HG03521 (cell line): Measurements from ENCODE around the gene KCP.

Experiments used
- ATAC-seq: cut with Tn5 transposase; IDR thresholded peaks from one replicate; pipeline ENCODE4 v1.9.1; 2021; ENCODE audit warnings: mild to moderate bottlenecking, moderate library complexity; ENCODE audit not compliant: unreplicated experiment

Gene KCP

DNA sequence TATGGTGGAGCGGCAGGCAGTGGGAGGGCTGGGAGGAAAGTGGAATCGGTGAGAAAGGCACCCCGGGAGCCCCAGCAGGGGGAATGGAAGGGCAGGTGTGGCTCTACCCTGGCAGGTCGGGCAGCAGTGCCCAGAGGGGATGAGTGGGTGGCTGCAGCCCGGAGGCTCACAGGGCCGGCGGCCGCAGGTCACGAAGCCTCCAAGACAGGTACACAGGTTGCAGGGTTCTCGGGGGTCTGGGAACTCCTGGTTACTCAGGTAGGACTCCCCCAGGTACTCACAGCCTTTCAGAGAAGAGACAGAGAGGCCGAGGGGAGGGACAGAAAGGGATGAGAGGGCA is 21.8 kb downstream of the KCP start:
- ATAC-seq = no peak

DNA sequence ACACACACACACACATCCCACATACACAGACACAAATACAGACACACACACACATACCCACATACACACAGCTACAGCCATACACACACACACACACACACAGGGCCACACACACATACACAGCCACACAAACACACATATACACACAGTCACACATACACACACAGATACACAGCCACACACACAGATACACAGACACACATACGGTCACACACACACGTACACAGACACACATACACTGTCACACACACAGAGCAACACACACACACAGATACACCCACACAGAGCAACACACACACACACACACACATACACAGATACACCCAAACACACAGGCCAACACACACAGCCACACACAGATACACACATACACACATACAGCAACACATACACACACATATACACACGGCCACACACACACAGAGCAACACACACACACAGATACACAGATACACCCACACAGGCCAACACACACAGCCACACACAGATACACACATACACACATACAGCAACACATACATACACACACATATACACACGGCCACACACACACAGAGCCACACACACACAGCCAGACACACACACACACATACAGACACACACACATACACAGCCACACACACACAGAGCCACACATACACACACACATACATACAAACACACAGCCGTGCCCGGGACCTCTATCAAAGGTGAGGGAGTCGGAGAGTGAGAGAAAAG is 22.3 kb downstream of the KCP start:
- ATAC-seq = no peak

DNA sequence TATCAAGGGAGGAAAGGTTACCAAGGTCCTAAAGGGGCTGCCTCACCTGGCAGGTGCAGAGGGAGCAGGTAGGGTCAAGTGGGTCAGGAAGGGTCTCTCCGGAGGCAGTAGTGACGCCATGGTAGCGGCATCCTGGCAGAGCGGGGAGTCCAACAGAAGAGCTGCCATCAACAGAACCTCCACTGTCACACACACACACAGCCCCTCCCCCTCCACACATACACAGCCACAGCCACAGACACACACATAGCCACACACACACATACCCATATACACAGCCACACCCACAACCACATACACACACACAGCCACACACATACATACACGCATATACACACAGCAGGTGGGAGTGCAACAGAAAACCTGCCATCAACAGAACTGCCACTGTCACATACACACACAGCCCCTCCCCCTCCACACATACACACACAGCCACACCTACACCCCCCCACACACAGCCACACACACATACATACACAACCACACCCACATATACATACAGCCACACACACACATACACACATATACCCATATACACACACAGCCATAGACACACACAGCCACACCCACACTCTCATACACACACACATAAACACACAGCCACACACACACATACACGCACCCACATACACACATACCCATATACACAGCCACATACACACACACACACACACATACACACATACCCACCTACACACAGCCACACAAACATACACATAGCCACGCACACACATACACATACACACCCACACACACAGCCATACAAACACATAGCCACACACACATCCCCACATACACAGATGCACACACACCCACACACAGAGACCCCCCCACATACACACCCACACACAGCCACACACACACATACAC is 23.1 kb downstream of the KCP start:
- ATAC-seq = no peak

- ATAC-seq = no peak
Measured at GRCh38 chr7:128886391-128887168, 23.9 kb downstream of the KCP start.

- no peak for ATAC-seq
Measured at GRCh38 chr7:128885370-128886187, 24.9 kb downstream of the KCP start.

- no peak for ATAC-seq
Measured at GRCh38 chr7:128884561-128885369, 25.7 kb downstream of the KCP start.

DNA sequence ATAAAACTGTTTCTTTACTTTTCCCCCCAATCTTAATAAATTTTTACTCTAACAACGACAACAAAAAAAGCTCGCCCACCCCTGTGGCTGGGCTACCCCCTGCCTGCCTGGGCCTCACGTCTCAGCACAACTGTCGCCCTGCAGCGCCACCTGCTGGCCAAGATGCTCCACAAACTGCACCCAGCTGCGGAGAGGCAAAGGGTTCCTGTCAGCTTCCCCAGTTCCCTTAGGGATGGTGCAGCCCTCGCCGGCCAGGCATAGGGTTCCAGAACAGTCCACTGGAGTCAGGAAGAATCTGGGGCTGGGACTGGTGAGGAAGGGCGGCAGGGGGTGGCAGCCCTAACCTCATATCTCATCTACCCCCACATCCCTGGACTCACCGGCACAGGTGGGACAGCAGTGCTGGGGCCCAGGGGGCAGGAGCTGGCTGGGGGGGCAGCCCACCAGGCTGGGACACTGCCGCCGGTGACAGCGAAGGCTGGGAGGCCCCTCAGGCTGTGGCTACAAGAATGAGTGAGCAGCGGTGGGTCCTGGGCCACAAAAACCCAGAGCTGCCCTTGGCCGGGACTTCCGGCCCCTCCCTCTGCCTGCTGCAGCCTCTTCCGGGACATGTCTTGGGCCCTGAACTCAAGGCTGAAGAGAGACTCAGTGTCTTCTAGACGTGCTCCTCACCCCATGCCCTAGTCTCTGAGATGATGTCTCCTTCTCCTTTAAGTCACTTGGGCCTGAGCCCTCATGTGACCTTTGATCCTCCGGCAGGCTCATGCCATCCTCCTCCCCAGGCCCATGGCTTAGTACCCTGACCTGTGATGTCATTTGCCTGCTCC is 26.7 kb downstream of the KCP start:
- ATAC-seq = no peak

- no peak for ATAC-seq
Measured at GRCh38 chr7:128882134-128882533, 28.4 kb downstream of the KCP start.

GRCh38 chr7:128881458-128882125 is 28.9 kb downstream of the KCP start:
- no peak for ATAC-seq

- no peak for ATAC-seq
Measured at GRCh38 chr7:128880791-128881457, 29.6 kb downstream of the KCP start.

DNA sequence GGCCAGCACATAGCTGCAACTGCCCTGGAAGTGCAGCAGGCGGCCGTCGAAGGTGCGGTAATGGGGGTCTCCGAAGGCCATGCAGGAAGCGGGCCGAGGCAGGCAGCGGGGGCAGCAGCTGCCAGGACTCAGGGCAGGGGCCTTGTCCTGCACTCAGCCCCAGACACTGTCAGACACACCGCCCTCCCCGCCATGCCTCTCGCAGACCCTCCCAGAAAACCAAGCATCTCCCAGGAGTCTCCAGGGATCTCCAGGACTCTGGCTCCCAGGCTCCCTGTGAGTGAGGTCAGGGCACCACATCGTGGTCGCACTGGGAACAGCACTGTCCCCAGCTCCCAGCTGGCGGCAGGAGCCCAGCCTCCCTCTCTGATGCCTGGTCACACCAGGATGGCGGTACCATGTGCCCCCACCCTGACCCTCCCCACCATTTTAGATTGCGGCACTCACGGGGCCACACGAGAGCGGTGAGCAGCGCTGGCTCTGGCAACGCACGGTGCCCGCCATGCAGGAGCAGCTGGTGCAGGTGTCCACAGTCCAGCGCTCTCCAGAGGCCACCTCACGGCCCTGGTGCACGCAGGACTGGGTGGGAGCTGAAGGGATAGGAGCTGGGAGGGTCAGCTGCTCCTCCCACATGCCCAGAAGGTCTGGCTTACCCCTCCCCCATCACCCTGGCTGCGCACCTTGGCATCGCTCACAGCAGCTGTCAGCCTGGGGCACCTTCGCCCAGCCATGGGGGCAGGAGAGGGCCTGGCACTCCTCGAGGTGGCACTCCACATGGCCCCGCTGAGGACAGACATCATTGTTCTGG is 30.4 kb downstream of the KCP start:
- no peak for ATAC-seq

- no peak for ATAC-seq
Measured at GRCh38 chr7:128879461-128879938, 31.0 kb downstream of the KCP start.

DNA sequence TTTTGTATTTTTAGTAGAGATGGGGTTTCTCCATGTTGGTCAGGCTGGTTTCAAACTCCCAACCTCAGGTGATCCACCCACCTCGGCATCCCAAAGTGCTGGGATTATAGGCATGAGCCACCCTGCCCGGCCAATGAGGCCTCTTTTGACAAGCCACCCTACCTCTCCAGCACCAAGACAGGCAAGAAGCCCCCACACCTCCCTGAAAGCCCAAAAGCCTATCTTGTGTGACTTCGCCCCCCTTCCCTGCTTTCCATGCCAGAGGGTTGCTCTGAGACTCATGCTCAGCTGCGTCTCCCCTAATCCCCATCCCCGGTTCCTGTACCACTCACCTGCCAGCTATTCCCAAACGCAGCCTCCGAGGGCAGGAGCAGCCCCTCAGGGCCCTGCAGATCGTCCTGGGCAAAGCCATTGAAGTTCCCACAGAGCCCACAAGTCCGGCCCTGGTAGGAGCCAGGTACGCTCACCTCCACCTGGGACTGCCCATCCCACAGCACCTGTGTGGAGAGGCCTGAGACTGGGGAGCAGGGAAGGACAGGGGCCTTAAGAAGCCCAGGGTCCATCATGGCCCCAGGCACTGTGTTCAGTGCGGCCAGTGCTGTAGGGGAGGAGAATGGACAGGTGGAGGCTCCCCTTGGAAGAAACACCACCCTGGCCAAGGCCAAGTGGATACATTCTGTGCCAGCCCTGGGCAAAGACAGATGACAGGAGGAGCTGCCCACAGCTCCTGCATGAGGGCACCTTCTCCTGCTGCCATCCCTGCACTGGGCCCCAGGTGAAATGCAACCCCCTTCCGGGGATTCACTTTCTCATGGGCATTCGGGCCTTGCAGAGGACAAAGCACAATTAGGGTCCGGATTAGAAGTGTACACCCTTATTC is 32.0 kb downstream of the KCP start:
- ATAC-seq = no peak

- no peak for ATAC-seq
Measured at GRCh38 chr7:128877756-128878120, 32.8 kb downstream of the KCP start.

DNA sequence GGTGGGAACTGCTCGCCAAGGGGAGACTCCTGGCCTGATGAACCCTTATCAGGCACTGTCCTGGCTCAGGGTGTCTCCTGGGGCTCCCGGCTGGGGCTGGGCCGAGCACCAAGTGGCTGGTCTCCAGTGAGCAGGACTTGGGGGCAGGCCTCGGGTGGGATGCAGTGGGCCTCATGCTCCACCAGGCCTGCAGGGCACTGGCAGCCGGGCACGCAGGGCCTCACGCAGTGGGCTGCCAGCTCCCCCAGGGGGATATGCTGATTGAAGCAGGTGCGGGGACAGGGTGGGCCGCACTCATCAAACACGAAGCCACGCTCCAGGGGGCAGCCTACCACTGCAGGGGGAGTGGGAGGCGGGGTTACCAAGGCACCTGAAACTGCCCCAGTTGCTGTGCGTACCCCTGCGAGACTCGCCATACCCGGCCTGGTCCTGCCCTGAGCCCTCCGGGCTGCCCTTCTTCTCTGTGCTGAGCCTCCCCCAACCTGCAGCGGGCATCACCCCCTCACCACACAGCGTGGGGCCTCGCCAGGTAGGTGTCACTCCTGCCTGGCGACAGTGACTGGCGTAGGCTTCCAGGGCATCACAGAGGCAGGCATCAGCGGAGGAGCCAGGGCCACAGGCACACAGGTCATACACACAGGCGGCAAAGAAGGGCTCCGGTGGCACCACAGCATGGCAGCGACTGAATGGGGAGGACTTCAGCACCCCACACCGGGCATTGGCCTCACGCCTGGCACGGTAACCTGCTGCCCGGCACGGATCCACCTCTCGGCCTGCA is 33.3 kb downstream of the KCP start:
- ATAC-seq = no peak
